Activated T-helper 9 cell treated with anti-CD3 and anti-CD28 coated beads, Interleukin-2, amount 50 U/mL, for 16 hours (primary cell): ENCODE measurements around the gene TCTN3.
A peak's percentile ranks its signal among the peaks of the same experiment; 100 is the strongest.
"Not testable (repeated sequence)": the region's sequence is repeated elsewhere in the genome, so short reads cannot be mapped to it uniquely, and the experiment has no call there.

ENCODE experiments used
- DNase-seq: peaks from one replicate; pipeline ENCODE4 v3.0.0-alpha.2; 2020; ENCODE audit warnings: low read depth

The TCTN3 gene

GRCh38 chr10:95693668-95694534 lies at the start of gene TCTN3:
Gene TCTN3 (minus strand): TSS chr10:95693927. CDS start chr10:95693899, 28 bp downstream.
- DNase-seq, result peak; percentile 93

- DNase-seq, result no peak
Measured at GRCh38 chr10:95742962-95743535, 49.3 kb upstream of the TCTN3 start.

GRCh38 chr10:95742485-95742884 lies 48.8 kb upstream of the TCTN3 start:
- DNase-seq, result no peak

- no peak for DNase-seq
Measured at GRCh38 chr10:95741807-95742467, 48.2 kb upstream of the TCTN3 start.

GRCh38 chr10:95739056-95739455 lies 45.3 kb upstream of the TCTN3 start:
- no peak for DNase-seq

GRCh38 chr10:95732907-95733306 lies 39.2 kb upstream of the TCTN3 start:
- DNase-seq, result not testable (repeated sequence)

- DNase-seq, result no peak
Measured at GRCh38 chr10:95730233-95730632, 36.5 kb upstream of the TCTN3 start.

- DNase-seq, result no peak
Measured at GRCh38 chr10:95729323-95730055, 35.8 kb upstream of the TCTN3 start.

GRCh38 chr10:95728526-95728925 lies 34.8 kb upstream of the TCTN3 start:
- no peak for DNase-seq

GRCh38 chr10:95722496-95722895 lies 28.8 kb upstream of the TCTN3 start:
- not testable (repeated sequence) for DNase-seq

GRCh38 chr10:95720745-95721144 lies 27.0 kb upstream of the TCTN3 start:
- DNase-seq, result not testable (repeated sequence)

- DNase-seq, result no peak
Measured at GRCh38 chr10:95716866-95717265, 23.1 kb upstream of the TCTN3 start.

- no peak for DNase-seq
Measured at GRCh38 chr10:95716466-95716865, 22.7 kb upstream of the TCTN3 start.

GRCh38 chr10:95711492-95711891 lies 17.8 kb upstream of the TCTN3 start:
- no peak for DNase-seq

- DNase-seq, result no peak
Measured at GRCh38 chr10:95706990-95707389, 13.3 kb upstream of the TCTN3 start.

GRCh38 chr10:95706573-95706972 lies 12.8 kb upstream of the TCTN3 start:
- no peak for DNase-seq

- DNase-seq, result no peak
Measured at GRCh38 chr10:95698415-95698814, 4.7 kb upstream of the TCTN3 start.

GRCh38 chr10:95697429-95697828 lies 3.7 kb upstream of the TCTN3 start:
- no peak for DNase-seq

- no peak for DNase-seq
Measured at GRCh38 chr10:95694665-95695064, 938 bp upstream of the TCTN3 start.

- DNase-seq, result no peak
Measured at GRCh38 chr10:95693071-95693667, 558 bp downstream of the TCTN3 start.

- no peak for DNase-seq
Measured at GRCh38 chr10:95691281-95691680, 2.4 kb downstream of the TCTN3 start.

- DNase-seq, result no peak
Measured at GRCh38 chr10:95688648-95689047, 5.1 kb downstream of the TCTN3 start.
